Activated gamma-delta T cell (primary cell): ENCODE data around the gene RASA1.
"Not testable (repeated sequence)": the region's sequence is repeated elsewhere in the genome, so short reads cannot be mapped to it uniquely, and the experiment has no call there.

Source experiments
- DNase-seq: peaks from one replicate; lab custom pipeline; 2025; lab: John Stamatoyannopoulos, UW
- total RNA-seq, 2 donors: gene quantifications; one replicate each; lab custom pipeline; 2026; lab: John Stamatoyannopoulos, UW

The RASA1 gene
- 68.3 to 71.8 reads per million in 2 donors for total RNA-seq

GRCh38 chr5:87267574-87268125 lies at the start of gene RASA1:
RASA1 (plus strand) TSS chr5:87267883; CDS start chr5:87268452, 569 bp downstream.
- peak; percentile 65 for DNase-seq

DNA sequence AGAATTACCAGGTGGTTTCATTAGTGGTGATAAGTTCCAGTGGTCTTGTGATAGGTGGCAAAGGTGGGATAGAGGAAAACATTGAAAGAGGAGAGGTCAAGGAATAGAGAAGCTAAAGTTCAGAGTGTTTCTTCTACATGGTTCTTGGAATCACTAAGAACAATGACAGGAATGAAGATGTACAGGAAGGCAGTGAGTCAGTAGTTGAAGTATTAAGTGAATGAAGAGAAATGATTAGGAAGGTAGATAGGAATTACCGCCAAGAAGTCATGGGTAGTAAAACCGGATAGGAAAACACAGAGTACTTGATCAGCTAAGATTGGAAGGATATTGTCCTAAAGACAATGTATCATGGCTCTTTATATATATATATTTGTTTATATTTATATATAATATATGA lies 37.9 kb upstream of the RASA1 start:
- DNase-seq = no peak

- no peak for DNase-seq
Observed at GRCh38 chr5:87231037-87231808, 36.5 kb upstream of the RASA1 start.

DNA sequence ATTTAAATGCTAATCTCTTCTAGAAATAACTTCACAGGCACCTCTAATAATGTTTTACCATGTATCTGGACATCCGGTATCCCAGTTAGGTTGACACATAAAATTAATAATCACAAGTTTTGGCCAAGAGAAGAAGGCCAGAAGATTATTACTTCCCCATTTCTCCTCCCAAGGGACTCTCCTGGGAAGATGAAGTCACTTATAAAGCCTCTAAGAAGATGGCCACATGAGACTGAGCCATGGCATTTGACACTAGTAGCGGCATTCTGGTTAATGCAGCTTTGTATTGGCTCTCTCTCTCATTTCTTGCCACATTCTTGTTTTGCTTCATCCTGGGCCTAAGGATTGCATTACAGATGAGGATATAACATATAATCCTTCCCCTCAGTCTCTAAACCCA lies 34.5 kb upstream of the RASA1 start:
- no peak for DNase-seq

GRCh38 chr5:87241555-87241954 lies 26.1 kb upstream of the RASA1 start:
- no peak for DNase-seq

GRCh38 chr5:87242242-87242641 lies 25.4 kb upstream of the RASA1 start:
- no peak for DNase-seq

DNA sequence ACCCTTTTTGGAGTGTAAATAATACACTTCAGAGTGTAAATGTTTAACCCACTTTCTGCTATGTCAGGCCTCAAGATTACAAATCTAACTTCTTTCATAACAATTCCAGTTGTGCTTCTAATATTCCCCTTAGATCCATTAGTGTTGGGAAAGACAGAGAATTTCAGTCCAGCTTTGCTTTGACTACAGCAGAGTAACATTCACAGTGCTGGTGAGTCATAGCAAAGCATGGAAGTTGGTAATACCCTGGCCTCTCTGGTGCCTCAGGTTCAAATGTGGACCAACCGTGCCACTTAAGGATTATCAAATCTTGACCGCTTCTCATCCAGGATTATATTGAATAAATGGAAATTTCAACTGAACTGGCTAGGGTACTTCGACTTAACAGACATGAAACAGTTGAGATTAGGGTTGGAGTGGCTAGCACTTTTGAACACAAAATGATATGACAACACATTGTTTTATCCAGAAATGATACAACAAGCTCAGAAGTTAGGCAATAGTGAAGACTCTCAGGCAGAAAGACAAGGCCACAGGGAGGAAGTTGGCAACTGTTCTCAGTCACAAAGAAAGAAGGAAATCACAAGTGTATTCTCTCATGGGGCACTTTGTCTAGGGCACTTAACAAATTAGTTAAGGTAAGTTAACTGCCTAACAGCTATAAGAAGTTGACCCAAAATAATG lies 24.4 kb upstream of the RASA1 start:
- DNase-seq = no peak

- no peak for DNase-seq
Observed at GRCh38 chr5:87245451-87245850, 22.2 kb upstream of the RASA1 start.

GRCh38 chr5:87246061-87246460 lies 21.6 kb upstream of the RASA1 start:
- DNase-seq = no peak

DNA sequence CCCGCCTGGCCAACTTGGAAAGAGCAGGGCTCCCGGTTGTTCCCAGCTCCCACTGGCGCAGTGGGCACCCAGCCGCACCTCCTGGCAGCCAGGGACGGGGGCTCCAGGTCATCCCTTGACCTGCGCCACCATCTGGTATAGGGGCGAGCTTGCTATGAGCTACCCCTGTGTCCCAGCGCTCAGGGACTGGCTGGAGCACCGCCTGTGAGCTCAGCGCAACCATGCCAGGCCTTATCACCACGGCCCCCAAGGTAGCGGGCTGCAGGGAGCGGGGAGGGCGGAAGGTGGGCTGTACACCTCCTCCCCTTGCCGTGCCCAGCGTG lies 15.4 kb upstream of the RASA1 start:
- no peak for DNase-seq

DNA sequence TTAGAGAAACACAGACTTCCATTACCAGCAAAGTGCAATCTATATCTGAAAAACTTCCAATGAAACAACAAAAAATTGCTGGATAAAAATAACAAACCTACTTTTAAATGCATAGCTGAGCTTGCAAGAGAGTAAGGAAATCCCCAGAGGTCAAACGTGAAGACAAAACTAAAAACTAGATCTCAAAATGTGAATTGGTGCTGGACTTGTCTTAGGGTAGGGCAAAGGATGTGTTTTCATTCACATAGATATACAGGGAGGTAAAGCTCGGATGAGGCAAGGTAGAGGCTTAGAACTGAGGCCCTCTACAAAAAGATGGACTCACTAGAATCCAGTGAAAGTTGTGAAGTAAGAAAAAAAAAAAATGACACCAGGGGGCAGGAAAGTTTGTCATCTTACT lies 13.6 kb upstream of the RASA1 start:
- DNase-seq = no peak

DNA sequence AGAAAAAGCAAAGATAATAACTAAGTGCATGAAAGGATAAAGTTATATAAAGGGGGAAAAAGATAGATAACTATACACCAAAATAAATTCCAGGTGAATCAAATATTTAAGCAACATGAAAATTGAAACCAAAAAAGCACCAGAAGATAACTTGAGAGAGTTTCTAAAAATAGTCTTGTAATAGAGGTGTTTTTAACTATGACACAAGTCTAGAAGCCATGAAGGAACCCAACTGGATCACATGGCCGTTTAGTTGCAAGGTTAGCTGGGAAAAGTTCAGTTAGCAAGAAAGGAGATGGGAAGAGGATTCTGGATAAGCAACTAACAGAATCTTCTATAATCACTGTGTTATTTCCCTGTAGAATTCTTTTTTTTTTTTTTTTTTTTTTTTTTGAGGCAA lies 9.2 kb upstream of the RASA1 start:
- DNase-seq = no peak

- DNase-seq = no peak
Observed at GRCh38 chr5:87260604-87261192, 7.0 kb upstream of the RASA1 start.

DNA sequence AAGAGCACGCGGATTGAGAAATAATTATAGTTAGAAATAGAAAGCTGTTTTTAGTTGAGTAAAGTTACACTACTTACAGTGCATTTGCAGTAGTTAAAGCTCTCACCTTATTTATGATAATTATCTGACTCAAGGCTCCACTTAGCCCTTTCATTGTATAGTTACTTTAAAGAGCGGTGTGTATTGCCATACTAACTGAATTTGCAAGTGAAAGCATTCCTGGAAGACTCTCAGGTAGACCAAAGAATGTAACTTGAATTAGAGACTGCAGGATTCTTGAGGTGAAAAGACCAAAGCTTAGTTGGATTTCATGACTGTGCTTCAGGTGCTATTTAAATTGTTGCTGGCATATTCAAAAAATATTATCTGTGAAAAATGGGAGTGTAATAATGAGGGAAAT lies 4.2 kb upstream of the RASA1 start:
- DNase-seq = no peak

- DNase-seq = no peak
Observed at GRCh38 chr5:87266914-87267573, 639 bp upstream of the RASA1 start.

- peak; percentile 53 for DNase-seq
Observed at GRCh38 chr5:87268126-87268969, 665 bp downstream of the RASA1 start.

GRCh38 chr5:87268970-87269377 lies 1.3 kb downstream of the RASA1 start:
- DNase-seq = no peak

- not testable (repeated sequence) for DNase-seq
Observed at GRCh38 chr5:87270888-87271287, 3.2 kb downstream of the RASA1 start.

DNA sequence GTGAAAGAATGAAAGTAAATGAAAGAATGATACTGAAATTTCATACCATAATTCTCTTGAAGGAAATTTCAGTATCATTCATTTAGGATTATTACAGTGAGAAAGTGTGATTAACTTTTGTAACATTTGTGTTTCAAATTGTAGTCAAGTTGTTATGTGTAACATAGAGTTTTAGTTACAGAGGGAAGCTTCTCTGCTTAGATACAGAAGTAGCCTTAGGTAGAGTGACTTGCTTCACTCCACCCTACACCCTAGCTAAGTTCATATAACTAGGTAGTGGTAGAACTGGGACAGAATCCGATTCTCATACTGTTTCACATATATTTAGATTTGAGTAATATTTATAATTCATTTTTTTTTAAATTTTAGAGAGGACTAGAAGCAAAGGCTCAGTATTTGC lies 9.0 kb downstream of the RASA1 start:
- DNase-seq = no peak

- DNase-seq = no peak
Observed at GRCh38 chr5:87277279-87277835, 9.7 kb downstream of the RASA1 start.

GRCh38 chr5:87278590-87279100 lies 11.0 kb downstream of the RASA1 start:
- no peak for DNase-seq
